ENCODE measurements around the gene PNKD.

PNKD gene

GRCh38 chr2:218341381-218341780, 71.1 kb downstream of the PNKD start:
- DNase-seq (ENCODE audit: low read depth in 2 of 2), result no peak

- no peak for DNase-seq (ENCODE audit: low read depth in 2 of 2)
Measured at GRCh38 chr2:218342837-218343236, 72.5 kb downstream of the PNKD start.

- no peak for DNase-seq (ENCODE audit: low read depth in 2 of 2)
Measured at GRCh38 chr2:218343591-218343990, 73.3 kb downstream of the PNKD start.

DNA sequence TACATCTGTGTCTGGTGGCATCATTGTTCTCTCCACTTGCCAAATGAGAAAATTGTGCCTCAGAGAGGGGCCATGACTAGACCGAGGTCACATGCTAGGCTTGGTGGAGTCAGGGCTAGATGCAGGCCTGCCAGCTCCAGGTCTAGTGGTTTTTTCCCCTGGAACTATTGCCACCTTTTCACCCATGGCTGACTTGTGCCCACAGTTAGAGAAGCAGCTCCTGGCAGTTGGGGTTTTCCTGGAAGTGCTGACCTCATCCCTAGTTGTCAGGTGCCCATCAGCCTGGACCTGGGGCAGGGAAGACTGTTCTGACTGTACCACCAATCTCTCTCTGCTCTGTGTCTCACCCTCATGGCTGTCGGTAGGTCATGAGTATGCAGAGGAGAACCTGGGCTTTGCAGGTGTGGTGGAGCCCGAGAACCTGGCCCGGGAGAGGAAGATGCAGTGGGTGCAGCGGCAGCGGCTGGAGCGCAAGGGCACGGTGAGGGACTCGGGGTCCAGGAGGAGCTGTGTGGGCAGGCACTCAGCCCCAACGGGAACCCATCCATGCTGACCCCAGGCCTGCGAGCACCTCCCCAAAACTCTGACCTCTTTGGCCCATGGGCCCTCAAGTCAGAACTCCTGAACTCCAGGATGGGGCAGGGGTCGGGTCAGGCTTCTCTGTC, 73.9 kb downstream of the PNKD start:
- no peak for DNase-seq (ENCODE audit: low read depth in 2 of 2)

DNA sequence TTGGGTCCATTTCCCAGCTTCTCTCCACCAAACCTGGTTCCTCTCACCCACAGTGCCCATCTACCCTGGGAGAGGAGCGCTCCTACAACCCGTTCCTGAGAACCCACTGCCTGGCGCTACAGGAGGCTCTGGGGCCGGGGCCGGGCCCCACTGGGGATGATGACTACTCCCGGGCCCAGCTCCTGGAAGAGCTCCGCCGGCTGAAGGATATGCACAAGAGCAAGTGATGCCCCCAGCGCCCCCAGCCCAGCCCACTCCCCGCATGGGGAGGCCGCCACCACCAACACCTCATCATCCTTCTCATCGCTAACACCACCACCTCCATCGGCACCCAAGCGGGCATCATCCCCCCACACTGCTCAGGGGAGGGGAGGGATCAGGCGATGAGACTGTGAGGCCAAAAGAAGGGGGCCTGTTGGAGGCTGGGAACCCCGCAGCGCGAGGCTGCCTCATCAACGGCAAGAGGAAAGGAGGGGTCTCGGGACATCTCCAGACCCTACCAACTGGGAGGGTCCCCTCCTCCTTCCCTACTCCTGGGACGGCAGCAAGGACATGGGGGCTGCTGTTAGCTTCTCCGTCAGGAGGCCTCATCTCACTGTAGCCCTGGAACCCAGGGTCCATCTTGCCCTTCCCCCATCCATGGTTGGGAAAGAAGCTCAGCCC, 74.6 kb downstream of the PNKD start:
- no peak for DNase-seq (ENCODE audit: low read depth in 2 of 2)

DNA sequence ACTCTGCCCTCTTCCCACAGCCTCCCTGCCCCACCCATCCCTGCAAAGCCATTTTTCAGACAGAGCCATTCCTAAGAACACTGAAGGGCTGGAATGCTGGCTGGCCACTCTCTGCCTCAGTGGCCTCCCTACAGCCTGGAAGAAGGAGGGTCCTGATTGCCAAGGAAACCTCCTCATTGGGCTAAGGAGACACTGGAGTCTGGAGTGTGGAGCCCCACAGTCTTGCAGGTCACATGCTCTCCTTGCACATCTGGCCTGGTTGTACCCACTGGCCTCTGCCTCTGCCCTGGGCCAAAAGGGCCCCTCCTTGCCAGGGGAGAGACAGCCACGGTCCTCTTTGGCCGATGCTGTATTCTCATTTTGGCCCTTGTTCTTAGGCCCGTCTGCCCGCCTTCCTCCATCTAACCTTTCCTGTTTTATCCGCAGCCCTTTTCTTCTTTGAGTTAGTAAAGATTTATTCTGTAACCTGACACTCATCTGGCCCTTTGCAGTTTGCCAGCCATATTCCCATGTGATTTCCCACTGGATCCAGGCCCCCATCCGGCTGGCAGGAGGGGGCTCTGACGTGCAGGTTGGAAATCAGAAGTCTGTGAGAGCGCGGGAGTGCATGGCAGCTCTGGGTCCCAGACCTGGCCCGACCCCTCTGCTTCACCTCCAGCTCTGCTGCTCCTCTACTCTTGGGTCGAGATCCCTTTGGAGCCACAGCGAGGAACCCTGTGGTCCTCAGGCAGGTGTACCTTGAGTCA, 75.3 kb downstream of the PNKD start:
- DNase-seq (ENCODE audit: low read depth in 2 of 2), result no peak

GRCh38 chr2:218347172-218347571, 76.9 kb downstream of the PNKD start:
- no peak for DNase-seq (ENCODE audit: low read depth in 2 of 2)

DNA sequence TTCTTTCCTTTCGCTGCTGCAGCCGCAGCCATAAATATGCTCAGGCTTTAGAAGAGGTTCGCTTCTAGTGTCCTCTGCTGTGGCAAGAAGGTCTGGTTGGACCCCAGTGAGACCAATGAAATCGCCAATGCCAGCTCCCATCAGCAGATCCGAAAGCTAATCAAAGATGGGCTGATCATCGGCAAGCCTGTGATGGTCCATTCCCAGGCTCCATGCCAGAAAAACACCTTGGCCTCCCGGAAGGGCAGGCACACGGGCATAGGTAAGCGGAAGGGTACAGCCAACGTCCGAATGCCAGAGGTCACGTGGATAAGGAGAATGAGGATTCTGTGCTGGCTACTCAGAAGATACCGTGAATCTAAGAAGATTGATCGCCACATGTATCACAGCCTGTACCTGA, 83.7 kb downstream of the PNKD start:
- no peak for DNase-seq (ENCODE audit: low read depth in 2 of 2)

DNA sequence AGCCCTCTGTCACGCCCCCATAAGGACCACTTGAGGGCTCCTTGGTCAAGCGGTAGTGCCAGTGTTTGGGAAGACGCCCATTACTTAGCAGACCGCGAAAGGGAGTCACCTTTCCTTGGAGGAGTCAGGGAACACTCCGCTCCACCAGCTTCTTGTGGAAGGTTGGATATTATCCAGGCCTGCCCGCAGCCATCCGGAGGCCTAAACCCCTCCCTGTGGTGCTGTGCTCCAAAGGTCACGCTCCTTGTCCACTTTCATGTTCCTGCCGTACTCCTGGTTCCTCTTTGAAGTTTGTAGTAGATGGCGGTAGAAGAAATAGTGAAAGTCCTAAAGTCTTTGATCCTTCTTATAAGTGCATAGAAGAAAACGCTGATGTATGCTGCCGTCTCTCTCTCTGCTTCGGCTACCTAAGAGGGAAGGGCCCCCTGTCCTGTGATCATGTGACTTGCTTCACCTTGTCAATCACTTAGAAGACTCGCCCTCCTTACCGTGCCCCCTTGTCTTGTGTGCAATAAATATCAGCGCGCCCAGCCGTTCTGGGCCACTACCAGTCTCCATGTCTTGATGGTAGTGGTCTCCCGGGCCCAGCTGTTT, 84.6 kb downstream of the PNKD start:
- DNase-seq (ENCODE audit: low read depth in 2 of 2), result no peak

GRCh38 chr2:218357236-218358177, 87.2 kb downstream of the PNKD start:
- DNase-seq (ENCODE audit: low read depth in 2 of 2), result no peak

- DNase-seq (ENCODE audit: low read depth in 2 of 2), result no peak
Measured at GRCh38 chr2:218360453-218360852, 90.1 kb downstream of the PNKD start.

- DNase-seq (ENCODE audit: low read depth in 2 of 2), result no peak
Measured at GRCh38 chr2:218362606-218363005, 92.3 kb downstream of the PNKD start.

DNA sequence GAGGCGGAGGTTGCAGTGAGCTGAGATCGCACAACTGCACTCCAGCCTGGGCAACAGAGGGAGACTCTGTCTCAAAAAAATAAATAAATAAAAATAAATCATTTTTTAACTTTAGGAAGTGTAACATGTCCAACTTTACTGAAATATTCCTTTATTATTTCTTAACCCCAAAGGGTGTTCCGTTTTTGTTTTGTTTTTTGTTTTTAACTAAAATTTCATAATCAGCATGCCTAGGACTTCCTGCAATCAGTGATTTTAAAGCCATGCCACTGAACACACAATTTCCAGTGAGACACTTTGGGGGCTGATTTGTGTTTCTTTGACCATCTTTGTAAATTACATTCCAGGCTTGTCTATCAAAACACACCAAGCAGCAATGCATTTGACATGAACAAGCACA, 93.4 kb downstream of the PNKD start:
- no peak for DNase-seq (ENCODE audit: low read depth in 2 of 2)

- DNase-seq (ENCODE audit: low read depth in 2 of 2), result no peak
Measured at GRCh38 chr2:218364196-218364595, 93.9 kb downstream of the PNKD start.

DNA sequence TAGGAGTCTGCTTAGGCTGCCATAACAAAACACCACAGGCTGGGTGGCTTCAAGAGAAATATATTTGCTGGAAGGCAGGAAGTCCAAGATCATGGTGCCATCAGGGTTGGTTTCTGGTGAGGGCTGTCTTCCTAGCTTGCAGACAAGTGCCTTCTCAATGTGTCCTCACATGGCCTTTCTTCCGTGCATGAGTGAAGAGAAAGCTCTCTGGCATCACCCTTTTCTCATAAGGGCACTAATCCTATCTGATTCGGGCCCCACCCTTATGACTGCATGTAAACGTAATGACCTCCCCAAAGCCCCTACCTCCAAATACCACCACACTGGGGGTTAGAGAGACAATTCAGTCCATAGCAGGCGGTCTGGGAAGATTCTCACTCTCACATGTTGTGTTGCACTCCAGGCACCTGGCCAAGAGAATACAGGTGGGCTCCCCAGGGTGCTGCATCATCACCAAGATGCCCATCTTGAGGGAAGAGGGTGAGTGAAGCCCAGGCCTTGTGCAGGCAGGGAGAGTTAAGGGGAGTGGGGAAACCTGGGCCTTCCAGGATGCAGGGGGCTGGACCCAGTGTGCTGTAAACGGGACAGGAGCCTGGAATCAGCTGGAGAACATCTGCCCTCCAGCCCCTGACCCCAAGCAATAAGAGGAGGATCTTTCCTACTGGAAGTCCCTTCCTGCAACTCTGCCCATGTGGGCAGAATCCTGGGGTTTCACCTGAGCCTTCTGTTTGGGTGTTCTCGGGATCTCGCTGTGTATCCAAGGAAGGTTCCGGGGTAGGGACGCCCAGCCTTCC, 96.5 kb downstream of the PNKD start:
- no peak for DNase-seq (ENCODE audit: low read depth in 2 of 2)

DNA sequence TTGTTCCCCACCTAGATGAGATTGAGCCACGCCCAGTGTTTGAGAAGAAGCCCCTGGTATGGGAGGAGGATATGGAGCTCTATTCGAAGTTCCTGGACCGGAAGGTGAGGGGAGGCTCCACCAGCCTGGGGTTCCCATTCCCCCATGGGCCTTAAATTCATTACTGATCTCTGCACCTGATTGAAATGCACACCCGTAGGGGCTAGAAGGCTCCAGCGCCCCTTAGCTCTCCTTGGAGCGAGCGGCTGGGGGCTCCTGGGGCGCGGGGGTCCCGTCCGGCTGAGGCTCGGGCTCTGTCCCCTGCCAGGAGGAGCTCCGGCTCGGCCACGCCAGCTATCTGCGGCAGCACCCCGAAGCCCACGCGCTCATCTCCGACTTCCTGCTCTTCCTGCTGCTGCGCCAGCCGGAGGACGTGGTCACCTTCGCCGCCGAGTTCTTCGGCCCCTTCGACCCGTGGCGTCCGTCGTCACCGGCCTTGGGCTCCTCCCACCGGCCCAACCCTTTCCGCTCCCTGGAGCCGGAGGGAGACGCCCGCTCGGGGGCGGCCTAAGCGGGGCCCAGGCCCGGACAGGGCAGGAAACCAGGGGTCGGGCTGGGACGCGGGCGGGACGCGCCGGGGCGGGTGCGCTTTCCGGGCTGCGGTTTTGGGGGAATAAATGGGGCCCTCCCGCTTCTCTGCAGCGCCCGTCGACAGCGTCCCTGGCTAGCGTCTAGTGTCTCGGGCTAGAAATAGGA, 97.3 kb downstream of the PNKD start:
- peak; percentile 47 to 58 for DNase-seq (ENCODE audit: low read depth in 2 of 2)

DNA sequence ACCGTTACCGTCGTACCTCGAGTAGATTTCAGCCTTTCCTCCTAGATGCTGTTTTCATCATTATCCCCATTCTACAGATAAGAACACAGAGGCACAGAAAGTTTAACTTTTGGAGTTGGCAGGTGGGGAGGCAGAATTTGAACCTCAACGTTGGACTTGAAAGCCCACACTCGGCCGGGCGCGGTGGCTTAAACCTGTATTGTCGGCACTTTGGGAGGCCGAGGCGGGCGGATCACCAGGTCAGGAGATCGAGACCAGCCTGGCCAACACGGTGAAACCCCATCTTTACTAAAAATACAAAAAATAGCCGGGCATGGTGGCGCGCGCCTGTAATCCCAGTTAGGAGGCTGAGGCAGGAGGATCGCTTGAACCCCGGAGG, 97.8 kb downstream of the PNKD start:
- no peak for DNase-seq (ENCODE audit: low read depth in 2 of 2)

DNA sequence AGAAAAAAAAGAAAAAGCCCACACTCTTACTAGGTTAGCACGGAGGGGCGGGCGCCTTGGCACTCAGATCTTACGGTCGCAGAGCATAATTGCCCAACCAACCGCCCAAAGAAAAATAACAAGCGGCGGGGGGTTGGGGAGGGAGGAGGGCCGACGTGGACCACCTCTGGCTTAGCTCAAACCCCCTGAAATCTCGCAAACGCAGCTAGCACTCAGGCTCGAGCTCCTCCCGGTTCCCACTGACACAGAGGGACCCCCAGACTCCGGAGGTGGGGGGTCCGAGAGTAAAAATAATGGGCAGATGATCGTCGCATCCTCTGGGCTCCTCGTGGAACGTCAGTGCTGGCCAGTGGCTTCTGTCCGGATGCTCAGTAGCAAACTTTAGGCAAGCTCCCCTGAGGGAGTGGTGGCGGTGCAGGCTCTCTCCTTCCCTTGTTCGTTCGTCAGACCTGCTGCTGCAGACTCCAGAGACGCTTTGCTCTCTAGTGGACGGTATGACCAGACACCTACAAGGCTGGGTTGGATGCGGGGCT, 98.4 kb downstream of the PNKD start:
- DNase-seq (ENCODE audit: low read depth in 2 of 2), result no peak

GRCh38 chr2:218369330-218369729, 99.0 kb downstream of the PNKD start:
- DNase-seq (ENCODE audit: low read depth in 2 of 2), result no peak
